Measurements from ENCODE around the gene KCNQ1. TPM values are rescaled to one million over a fixed set of nuclear protein-coding genes. Genes with fewer than 3 reads are reported as not detected.

Gene KCNQ1
- total RNA-seq, 1 donor from 2014 or later: 96.4 TPM

DNA sequence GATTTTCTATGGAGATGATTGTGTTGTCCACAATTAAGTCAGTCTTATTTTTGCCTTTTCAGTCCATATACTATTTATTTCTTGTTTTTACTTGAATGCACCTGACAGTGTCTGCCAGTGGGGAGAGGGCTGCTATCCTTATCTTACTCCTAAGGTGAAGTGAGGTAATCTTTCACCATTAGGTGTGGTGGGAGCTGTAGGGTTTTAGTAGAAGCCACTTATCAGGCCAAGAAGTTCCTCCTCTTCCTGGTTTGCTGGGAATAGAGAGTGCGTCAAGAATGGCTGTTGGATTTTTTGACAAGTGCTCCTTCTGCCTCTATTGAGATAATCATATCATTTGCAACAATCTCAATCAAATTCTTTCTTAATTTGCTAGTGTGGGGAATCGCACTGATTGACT is 108.4 kb downstream of the KCNQ1 start:
- no peak for DNase-seq (ENCODE audit: low spot score)

DNA sequence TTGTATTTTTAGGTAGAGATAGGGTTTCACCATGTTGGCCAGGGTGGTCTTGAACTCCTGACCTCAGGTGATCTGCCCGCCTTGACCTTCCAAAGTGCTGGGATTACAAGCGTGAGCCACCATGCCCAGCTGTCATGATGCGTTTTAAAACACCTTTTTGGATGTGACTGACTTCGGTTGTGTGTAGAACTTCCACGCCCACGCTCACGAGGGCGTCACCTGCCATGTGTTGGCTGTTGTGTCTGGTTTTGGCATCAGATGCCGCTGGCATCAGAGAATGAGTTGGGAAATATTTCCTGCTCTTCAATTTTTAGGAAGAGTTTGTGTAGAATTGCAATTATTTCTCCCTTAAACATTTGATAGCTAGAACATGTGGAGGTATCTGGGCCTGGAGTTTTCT is 109.1 kb downstream of the KCNQ1 start:
- DNase-seq (ENCODE audit: low spot score): no peak

DNA sequence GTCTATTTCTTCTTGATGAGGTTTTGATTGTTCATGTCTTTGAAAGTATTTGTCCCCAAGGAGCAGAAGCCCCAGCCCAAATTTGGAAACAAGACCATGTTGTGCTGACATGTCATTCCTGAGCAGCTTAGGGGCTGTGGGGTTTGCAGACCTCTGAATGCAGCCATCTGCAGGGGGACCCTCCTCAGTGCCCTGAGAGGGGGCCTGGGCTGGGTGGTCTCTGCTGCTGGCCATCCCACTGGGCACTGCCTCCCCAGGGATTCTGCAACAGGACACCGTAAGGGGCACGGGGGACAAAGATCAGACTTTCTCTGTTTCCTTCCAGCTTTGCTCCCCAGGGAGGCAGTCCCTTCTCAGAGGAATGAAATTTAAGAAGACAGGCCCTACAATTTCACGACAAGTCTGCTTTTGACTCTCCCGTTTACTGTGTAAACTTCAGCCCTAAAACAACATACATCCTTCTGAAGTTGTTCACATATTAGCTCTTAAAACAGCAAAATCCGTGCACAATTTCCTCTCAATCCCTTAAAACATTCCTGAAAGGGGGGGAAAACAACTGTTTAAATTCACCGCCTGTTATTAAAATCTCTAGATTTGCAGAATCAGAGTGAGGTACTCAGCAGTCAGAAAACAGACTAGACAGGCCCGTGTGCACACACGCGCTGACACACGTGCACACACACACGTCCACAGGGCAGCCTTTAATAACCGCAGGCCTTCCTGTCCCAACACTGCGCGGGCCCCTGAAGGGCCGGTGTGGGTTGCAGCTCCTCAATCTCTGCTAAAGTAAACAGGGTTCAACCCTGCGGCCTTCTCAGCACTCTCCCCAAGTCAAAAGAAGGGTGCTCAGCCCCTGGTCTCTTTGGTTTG is 109.8 kb downstream of the KCNQ1 start:
- no peak for DNase-seq (ENCODE audit: low spot score)

DNA sequence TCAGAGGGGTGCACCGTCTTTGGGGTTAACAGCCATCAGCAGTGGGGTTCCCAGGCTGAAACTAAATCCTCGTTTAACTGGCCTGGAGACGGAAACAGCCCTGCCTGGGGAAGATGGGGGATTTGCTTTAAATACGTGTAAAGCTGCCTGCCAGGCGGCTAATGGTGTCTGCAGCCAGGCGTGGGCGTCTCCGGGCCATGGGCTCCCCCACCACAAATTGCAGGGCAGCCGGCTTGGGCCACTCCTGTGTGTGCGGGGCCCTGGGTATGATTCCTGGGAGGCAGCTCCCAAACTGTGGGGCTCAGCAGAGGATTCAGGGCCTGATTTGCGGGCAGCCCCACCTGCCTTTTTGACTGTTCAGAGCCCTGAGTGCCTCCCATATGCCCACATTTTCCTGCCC is 110.5 kb downstream of the KCNQ1 start:
- no peak for DNase-seq (ENCODE audit: low spot score)

GRCh38 chr11:2555891-2556290 is 111.1 kb downstream of the KCNQ1 start:
- no peak for DNase-seq (ENCODE audit: low spot score)

DNA sequence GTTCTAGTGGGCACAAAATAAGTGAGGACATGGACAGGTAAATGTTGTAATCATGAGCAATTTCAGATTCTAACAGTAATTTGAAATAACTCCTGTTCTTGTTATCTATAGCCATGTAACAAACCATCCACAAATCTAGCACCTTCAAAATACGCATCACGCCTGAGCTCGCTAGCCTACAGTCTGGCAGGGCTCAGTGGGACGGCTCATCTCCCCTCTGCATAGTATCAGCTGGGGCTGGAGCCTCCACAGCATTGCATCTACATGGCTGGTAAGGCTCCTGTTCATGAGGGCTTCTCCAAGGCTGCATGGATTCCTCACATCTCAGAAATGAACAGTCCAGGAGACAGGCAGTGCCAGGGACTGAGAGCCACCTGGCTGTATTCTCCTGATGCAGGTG is 112.6 kb downstream of the KCNQ1 start:
- DNase-seq (ENCODE audit: low spot score): no peak

- no peak for DNase-seq (ENCODE audit: low spot score)
Observed at GRCh38 chr11:2558397-2558796, 113.6 kb downstream of the KCNQ1 start.

GRCh38 chr11:2558861-2559526 is 114.2 kb downstream of the KCNQ1 start:
- DNase-seq (ENCODE audit: low spot score): no peak

GRCh38 chr11:2559527-2560311 is 114.9 kb downstream of the KCNQ1 start:
- no peak for DNase-seq (ENCODE audit: low spot score)

DNA sequence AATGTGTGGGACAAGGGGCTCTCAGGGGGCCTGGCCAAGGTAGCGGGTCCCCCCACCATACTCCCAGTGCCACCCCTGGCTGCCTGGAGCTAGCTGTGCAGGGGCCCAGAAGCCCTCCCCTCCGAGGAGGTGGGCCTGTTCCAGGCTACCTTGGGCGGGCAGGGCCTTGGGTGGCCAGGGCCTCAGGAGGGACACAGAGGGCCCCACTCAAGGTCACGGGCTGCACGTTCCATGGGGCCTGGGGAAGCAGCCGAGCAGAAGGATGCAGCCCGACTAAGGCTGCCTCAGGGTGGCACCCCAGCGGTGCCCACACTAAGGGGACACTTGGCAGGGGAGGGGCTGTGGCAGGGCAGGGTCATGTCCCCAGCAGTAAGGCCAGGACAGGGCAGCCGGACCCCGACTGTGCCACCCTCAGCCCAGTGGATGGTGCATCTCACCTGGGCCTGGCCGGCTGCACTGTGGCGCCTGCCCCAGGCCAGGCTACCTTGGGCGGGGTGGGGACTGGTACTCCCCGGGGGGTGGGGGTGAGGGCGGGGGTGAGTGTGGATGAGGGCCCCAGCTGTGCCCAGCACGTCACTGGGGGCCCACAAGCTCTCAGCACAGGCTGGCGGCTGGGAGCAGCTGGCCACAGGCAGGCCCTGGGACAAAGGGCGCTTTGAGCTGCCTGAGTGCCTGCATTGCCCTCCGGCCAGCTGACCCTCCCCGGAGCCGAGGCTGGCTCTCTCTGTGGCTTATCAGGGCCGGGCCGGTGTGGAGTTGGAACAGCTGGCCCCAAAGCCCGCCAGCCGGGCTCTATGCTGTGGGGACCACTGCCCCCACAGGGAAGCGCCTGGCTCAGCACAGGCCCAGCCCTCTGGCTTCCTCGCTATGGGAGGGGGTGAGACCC is 117.1 kb downstream of the KCNQ1 start:
- DNase-seq (ENCODE audit: low spot score): no peak

- no peak for DNase-seq (ENCODE audit: low spot score)
Observed at GRCh38 chr11:2562890-2563212, 118.0 kb downstream of the KCNQ1 start.

GRCh38 chr11:2563213-2564007 is 118.6 kb downstream of the KCNQ1 start:
- no peak for DNase-seq (ENCODE audit: low spot score)

DNA sequence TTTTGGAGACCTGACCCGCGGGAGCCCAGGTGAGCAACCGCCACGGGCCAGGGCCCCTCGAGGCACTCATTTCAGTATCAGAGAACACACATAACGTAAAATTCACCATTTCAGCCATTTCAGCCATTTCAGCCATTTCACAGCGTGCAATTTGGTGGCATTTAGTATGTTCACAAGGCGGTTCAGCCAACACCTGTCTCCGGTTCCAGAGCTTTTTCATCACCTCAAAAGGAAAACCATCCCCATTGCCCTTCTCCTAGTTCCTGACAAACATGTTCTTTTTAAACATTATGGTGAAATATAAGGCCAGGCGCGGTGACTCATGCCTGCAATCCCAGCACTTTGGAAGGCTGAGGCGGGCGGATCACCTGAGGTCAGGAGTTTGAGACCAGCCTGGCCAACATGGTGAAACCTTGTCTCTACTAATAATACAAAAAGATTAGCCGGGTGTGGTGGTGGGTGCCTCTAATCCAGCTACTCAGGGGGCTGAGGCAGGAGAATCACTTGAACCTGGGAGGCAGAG is 119.3 kb downstream of the KCNQ1 start:
- DNase-seq (ENCODE audit: low spot score): no peak

GRCh38 chr11:2564588-2565425 is 120.0 kb downstream of the KCNQ1 start:
- DNase-seq (ENCODE audit: low spot score): no peak

GRCh38 chr11:2565447-2566222 is 120.8 kb downstream of the KCNQ1 start:
- no peak for DNase-seq (ENCODE audit: low spot score)

DNA sequence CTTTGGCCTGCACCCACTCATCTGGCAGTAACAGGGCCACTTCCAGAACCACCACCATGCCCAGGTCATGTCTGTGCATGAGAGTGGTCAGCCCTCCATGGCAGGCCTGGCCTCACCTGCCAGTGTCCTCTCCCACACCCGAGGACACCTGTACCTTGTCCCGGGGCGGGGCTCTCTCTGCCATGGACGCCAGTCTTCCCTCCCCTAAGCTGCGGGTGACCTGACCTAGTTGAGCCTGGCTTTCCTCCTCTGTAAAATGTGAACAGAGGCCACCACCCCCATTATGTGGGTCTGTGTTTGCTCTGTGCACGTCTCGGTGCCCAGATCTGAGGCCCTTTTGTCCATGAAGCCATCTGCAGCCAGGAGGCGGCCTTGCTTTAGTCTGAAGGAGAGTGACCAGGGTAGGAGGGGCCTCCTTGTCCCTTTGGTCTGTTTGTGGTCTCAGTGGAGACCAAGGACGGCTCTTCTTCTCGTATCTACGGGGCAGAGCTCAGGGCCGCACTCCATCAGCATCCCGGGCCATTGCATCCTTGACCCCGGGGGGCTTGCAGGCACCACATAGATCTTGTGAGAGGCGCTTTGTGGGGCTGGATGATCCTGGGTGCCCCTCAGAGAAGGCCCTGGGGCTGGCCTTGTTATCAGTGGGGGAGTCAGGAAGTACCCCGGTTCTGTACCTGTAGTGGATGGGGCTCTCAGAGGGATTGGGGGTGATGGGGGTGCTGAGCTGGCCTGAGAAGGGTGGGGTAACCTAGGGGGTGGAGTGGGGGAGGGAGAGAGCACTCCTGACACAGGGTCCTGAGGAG is 121.6 kb downstream of the KCNQ1 start:
- peak; percentile 53 for DNase-seq (ENCODE audit: low spot score)

- no peak for DNase-seq (ENCODE audit: low spot score)
Observed at GRCh38 chr11:2567026-2567671, 122.3 kb downstream of the KCNQ1 start.

Data from mucosa of gallbladder (tissue), 1 donor.